Hepatocyte (in vitro differentiated cells): ENCODE results near the gene TESK1.
"Not testable (repeated sequence)": the region's sequence is repeated elsewhere in the genome, so short reads cannot be mapped to it uniquely, and the experiment has no call there.

Source experiments
- EZH2 ChIP-seq: fragments of 200-600 bp; sonication (generic); IDR thresholded peaks from 2 replicates; pipeline ENCODE4 v1.6.1; 2016; ENCODE audit warnings: antibody characterized with exemption, mild to moderate bottlenecking, borderline replicate concordance
- EZH2phosphoT487 ChIP-seq: fragments of 200-600 bp; sonication (generic); IDR thresholded peaks from one replicate; pipeline ENCODE4 v1.6.1; 2018; ENCODE audit warnings: antibody characterized with exemption, mild to moderate bottlenecking, low read depth, moderate library complexity; ENCODE audit not compliant: unreplicated experiment, severe bottlenecking
- TF ChIP-seq, protein P1 (sequence below): fragments of 200-600 bp; sonication (generic); IDR thresholded peaks from 2 replicates; pipeline ENCODE4 v1.5.1; 2016; ENCODE audit warnings: antibody characterized with exemption, mild to moderate bottlenecking; ENCODE audit not compliant: poor library complexity

DNA sequence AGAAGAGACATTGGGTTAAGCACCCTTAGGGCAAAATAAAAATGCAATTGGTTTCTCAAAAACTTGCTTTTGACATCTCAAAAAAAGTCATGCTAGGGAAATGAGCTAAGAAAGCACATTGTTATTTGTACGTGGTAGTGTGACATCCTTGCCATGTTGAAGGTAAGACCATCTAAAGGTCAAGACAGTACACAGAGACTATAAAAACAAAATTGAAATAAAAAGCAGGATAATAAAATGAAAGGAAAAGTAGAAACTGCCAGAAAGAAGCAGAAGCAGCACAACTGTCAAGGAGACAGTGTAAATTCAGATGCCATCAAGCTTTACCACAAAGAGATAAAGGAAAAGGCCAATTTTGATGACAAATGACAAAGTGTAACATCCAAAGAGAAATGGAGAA, 34.2 kb downstream of the TESK1 start:
- not testable (repeated sequence) for TF ChIP-seq EZH2phosphoT487, EZH2
- TF ChIP-seq, protein P1, sequence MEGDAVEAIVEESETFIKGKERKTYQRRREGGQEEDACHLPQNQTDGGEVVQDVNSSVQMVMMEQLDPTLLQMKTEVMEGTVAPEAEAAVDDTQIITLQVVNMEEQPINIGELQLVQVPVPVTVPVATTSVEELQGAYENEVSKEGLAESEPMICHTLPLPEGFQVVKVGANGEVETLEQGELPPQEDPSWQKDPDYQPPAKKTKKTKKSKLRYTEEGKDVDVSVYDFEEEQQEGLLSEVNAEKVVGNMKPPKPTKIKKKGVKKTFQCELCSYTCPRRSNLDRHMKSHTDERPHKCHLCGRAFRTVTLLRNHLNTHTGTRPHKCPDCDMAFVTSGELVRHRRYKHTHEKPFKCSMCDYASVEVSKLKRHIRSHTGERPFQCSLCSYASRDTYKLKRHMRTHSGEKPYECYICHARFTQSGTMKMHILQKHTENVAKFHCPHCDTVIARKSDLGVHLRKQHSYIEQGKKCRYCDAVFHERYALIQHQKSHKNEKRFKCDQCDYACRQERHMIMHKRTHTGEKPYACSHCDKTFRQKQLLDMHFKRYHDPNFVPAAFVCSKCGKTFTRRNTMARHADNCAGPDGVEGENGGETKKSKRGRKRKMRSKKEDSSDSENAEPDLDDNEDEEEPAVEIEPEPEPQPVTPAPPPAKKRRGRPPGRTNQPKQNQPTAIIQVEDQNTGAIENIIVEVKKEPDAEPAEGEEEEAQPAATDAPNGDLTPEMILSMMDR, result not testable (repeated sequence)
